ENCODE results near the gene PPARA. TPM values are rescaled to one million over a fixed set of nuclear protein-coding genes. Genes with fewer than 3 reads are reported as not detected.

The PPARA gene
- total RNA-seq, 1 donor from 2014 or later, result 4.9 TPM

DNA sequence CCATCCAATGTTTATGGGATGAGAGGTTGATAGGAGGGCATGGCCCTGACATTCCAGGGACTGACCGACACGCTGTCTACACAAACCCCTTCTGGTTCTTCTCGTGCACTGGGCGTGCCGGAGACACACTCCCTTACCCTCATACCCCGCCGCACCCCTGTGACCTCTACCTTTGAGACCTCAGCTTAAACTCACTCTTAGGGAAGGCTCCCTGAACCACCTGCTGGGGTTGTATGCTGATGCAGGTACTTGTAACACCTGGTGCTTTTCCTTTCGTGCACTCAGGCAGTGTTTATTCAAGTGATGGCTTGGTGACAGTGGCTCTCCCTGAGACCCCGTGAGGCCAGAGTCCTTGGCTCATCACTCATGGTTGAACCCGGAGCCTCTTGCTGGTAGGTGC, 12.0 kb downstream of the PPARA start:
- no peak for FAIRE-seq

DNA sequence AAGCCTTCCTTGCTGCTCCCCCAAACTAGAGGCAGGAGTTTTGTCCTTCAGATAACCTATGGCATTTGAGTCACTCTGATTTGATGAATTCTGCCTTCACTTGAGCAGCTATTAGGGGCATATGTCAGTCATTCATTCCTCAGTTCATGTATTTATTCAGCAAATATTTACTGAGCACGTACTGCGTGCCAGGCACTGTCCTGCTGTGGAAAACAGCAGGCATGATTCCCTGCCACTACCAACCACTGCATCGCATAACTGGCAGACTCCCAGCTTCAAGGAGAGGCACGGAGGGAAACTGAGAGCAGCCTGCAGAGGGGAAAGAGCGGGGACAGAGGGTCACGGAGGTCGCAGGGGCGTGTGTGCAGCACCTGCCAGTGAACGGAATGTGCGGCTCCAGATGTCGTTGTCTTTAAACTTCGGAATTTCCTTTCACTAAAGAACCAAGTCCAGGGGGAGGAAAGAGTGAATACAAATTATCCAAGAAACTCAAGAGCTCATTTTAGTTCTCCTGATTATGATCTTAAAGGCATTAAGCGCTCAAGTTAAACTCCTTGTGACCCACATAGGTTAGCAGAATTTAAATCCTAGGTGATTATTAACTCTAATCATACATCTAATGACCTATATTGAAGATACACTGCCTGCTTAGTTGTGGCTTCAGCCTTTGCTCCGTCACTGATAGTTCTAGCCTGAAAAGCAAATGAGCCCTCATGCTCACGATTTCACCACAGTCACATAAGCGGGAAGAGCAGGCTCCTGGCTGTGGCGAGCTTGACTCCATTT, 12.6 kb downstream of the PPARA start:
- DNase-seq (ENCODE audit: low spot score in 2 of 2) (no peak), FAIRE-seq (no peak)

More for the DNA sequence above, 12.0 kb downstream of the PPARA start:
- DNase-seq (ENCODE audit: low spot score in 2 of 2), result no peak

DNA sequence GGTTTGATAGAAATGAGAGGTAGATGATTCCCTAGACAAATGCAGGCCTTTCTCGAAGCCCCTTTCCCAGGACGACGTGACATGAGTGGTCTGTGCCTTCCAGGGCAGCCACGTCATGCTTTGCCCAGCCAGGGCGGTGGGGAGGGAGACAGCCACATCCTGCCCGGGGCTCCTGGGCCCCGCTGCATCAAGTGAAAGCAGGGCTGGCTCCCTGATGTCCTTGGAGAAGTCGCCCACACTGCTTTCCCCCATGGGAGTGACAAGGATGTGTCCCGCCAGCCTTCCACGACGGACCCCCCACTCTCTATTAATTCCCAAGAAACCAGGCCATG, 13.2 kb downstream of the PPARA start:
- DNase-seq (ENCODE audit: low spot score in 2 of 2), result no peak
- no peak for FAIRE-seq

DNA sequence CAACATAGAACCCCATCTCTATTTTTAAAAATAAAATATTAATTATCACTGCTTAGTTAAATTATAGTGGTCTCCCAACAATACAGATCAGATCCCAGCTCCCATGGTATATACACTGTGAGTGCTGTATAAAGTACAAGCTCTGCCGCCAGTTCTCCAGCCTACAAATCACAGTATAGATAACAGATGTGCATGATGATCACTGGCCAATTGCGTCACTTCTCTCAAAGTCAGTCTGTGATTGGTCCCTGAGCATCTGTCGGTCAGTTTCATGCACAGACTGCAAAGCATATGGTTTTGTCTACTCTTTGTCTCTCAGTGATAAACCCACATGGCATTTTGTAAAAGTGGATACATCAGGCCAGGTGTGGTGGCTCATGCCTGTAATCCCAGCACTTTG, 15.7 kb downstream of the PPARA start:
- FAIRE-seq, result no peak
- no peak for DNase-seq (ENCODE audit: low spot score in 2 of 2)

DNA sequence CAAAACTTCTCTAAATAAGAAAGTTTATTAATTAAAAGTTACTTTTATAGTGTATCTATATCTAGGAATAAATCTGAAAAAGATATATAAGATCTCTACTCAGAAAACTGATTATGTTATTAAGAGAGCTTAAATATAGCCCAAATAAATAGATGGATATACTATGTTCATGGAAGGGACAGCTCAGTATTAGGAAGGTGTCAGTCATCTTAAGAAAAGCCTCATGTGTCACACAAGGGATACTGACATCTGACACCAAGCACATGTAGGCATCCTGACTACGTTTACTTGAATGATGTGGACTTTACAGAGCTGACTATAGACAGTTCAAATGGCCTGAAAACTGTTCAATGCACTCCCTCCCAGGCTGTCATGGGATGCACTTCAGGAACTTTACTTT, 19.3 kb downstream of the PPARA start:
- FAIRE-seq, result no peak

DNA sequence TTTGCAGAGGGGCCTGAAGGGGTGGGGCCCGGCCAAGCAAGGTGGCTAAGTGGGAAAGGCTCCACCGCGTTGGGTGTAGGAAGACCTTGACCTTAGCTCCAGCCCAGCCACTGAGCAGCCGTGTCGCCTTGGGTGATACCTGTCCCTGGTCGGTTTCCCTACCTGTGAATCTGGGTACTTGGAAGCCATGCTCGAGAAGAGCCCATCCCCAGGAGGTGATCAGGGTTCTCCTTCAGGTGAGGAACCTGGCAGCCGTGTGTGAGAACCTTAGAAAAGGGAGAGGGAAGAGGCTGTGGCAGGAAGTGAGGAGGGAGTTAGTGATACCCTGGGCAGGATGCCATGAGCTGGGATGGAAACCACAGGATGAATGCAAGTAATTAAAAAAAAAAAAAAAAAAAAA, 21.6 kb downstream of the PPARA start:
- DNase-seq (ENCODE audit: low spot score in 2 of 2) (no peak), FAIRE-seq (no peak)

More for the DNA sequence above, 19.3 kb downstream of the PPARA start:
- DNase-seq (ENCODE audit: low spot score in 2 of 2), result no peak

DNA sequence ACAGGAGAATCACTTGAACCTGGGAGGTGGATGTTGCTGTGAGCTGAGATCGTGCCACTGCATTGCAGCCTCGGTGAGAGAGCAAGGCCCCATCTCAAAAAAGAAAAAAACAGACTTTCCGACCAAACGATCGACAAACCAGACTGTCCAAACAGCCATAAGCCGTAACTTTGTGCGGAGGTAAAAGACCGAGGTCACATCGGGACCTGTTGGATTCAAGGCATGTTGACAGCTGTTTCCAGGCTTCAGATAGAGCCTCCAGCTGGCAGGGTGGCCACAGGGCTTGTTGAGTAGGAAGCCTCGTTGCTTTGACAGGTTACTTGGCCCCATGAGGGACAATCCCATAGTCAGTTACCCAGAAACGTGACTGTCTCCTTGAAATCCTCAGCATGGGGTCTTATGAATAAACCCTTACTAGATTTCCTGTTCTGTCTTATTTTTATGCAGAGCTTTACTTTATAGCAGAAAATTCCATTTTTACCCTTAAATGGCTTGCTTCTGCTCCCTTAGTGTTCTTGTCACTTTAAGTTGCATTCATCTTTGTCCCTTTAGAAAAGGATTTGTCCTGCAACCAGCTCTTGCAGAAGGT, 22.3 kb downstream of the PPARA start:
- FAIRE-seq, result no peak
- DNase-seq (ENCODE audit: low spot score in 2 of 2), result no peak

DNA sequence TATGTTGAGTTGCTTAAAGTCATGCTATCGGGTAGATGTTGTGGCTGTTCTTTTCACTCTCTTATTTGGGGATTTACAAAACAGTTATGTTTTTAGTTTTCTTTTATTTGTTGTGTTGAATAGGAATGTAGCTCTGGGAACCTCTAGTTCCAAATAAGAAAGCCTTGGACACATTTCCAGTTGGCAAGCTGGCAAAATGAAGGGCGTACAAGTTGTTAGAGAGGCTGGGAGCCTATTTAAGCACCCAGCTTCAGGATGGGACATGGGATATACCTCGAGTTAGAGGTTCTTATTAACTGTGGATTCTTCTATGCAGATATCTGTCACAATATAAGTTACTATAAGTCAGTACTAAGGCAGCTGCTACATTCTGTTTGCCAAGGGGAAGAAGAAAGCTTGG, 22.8 kb downstream of the PPARA start:
- no peak for FAIRE-seq
- no peak for DNase-seq (ENCODE audit: low spot score in 2 of 2)

DNA sequence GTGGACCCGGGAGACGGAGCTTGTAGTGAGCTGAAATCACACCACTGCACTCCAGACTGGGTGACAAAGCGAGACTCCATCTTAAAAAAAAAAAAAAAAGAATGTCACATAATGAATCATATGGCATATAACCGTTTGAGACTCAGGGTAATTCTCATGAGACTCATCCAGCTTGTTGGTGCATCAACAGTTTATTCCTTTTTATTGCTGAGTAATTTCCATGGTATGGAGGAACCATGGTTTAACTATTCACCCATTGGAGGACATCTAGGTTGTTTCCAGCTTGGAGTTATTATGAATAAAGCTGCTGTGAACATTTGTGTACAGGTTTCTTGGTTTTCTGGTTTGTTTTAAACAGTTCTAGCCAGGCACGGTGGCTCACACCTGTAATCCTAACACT, 25.3 kb downstream of the PPARA start:
- no peak for FAIRE-seq
- no peak for DNase-seq (ENCODE audit: low spot score in 2 of 2)

DNA sequence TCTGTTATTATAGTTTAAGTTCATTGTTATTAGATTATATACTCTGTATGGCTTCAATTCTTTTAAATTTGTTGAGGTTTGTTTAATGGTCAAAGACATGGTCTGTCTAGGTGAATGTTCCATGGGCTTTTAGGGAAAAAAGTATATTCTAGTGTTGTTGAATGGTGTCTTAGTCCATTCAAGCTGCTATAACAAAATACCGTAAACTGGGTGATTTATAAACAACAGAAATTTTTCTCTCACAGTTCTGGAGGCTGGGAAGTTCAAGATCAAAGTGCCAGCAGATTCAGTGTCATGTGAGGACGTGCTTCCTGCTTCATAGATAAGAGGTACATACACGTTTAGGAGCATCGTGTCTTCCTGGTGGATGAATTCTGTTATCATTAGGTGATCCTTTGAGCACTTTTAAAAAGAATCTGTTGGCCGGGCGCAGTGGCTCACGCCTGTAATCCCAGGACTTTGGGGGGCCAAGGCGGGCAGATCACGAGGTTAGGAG, 26.2 kb downstream of the PPARA start:
- no peak for FAIRE-seq
- DNase-seq (ENCODE audit: low spot score in 2 of 2), result no peak

DNA sequence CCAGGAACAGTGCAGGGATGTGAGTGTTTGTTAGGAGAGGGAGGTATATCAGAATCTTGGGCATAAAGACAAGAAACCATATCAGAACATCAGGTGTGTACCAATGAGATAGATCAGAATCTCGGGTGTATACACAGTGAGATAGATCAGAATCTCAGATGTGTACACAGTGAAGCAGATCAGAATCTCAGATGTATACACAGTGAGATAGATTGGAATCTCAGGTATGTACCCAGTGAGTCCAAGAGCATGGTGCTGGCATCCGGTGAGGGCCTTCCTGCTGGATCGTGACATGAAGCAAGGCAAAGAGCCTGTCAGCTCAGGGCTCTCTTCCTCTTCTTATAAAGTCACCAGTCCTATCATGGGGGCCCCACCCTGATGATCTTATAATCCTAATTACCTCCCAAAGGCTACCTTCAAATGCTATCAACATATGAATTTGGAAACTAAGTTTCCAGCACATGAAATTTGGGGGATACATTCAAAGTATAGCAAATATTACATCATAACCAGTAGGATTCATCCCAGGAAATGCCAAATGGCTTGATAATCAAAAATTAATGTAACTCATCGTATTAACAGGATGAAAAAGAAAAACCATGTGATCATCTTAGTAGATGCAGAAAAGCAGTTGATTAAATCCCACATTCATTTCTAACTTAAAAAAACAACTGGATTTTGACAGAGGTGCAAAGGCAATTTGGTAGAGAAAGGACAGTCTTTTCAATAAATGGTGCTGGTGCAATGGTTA, 28.6 kb downstream of the PPARA start:
- no peak for FAIRE-seq
- no peak for DNase-seq (ENCODE audit: low spot score in 2 of 2)

DNA sequence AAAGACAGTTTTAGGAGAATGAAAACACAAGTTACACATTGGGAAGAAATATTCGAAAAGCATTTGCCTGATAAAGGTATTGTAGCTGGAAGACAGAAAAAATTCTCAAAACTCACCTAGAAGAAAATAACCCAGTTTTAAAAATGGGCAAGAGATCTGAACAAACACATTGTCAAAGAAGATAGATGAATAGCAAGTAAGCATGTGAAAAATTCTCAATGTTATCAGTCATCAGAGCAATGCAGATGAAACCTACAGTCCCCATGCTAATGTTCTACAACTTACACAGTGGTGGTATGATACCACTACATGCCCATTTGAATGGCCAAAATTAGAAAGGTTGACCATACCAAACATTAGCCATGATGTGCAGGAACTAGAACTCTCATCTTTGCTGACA, 29.4 kb downstream of the PPARA start:
- DNase-seq (ENCODE audit: low spot score in 2 of 2) (no peak), FAIRE-seq (no peak)

DNA sequence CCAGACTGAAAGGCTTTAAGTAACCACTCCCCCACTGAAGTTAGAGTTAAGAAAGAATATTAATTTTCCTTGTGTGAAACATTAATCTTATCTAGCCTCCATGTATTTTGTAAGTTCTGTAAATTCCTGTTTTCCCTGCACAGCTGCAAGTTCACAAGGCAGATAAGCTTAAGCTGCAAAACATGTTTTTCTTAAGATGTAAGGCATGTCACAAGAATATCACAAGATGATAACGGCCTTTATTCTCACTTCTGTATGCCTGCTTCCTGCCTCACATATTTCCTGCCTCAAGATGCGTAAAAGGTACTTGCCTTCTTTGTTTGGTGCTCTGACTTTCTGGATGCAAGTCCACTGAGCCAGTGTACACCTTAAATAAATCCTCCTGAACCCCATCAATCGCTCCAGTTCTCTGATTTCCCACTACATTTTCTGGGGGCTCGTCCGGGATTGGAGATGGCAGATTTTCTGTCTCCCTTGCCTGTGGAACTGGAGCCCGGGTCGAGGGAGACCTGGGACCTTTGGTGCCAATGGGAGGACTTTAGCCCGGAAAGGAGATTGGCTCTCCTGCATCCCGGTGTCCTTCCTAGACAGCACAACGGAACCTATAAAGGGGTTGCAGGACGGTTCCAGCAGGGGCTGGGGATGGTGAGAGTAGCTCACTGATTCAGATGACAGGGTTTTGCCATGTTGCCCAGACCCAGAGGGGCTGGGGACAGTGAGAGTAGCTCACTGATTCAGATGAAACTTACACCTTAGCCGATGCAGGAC, 30.2 kb downstream of the PPARA start:
- DNase-seq (ENCODE audit: low spot score in 2 of 2), result no peak
- FAIRE-seq, result no peak

DNA sequence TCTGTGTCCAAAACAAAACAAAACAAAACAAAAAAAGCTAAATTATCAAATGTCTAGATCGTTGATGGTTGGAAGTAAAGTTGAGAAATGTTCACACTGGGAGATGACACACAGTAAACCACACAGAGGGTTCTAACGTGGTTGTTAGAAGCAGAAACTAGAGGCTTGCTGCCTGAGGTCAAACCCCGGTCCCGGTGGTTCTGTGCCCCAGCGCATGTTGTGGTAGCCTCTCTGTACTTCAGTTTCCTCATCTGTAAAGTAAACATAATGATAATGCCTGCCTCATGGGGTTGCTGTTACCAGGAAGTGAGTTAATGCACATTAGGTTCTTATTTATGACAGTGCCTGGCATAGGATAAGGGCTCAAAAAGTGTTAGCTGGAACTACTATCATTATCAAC, 33.4 kb downstream of the PPARA start:
- FAIRE-seq (no peak), DNase-seq (ENCODE audit: low spot score in 2 of 2) (no peak)

DNA sequence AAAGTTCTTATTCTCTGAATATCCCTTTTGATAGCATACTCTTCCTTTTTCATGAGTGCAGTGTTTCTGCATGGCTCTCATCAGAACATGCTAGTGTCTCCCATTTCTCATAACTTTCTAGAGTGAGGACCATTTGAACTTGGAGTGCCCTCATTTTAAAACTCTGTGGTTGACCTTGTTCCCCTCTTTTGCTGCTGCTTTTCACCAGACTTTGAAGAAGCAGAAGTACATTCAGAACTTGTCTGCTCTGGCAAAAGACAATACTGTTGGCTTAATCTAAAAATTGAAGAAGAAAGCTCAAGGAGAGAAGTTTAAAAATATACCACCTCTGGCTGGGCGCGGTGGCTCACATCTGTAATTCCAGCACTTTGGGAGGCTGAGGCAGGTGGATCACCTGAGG, 35.0 kb downstream of the PPARA start:
- FAIRE-seq (no peak), DNase-seq (ENCODE audit: low spot score in 2 of 2) (no peak)

DNA sequence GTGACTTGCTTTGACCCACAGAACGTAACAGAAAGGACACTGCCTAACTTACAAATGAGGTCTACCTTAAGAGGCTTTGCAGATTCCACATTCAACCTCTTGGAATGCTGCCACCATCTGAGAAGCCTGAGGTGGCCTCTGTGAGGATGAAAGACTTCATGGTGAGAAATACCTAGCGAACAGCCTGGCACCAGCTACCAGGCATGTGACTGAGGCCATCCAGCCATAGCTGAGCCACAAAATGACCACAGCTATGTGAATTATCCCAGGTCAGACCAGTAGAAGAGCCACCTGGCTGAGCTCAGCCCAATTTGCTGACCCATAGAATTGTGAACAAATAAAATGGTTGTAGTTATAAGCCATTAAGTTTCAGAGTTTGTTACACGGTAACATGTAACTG, 37.5 kb downstream of the PPARA start:
- FAIRE-seq, result no peak
- DNase-seq (ENCODE audit: low spot score in 2 of 2), result no peak

DNA sequence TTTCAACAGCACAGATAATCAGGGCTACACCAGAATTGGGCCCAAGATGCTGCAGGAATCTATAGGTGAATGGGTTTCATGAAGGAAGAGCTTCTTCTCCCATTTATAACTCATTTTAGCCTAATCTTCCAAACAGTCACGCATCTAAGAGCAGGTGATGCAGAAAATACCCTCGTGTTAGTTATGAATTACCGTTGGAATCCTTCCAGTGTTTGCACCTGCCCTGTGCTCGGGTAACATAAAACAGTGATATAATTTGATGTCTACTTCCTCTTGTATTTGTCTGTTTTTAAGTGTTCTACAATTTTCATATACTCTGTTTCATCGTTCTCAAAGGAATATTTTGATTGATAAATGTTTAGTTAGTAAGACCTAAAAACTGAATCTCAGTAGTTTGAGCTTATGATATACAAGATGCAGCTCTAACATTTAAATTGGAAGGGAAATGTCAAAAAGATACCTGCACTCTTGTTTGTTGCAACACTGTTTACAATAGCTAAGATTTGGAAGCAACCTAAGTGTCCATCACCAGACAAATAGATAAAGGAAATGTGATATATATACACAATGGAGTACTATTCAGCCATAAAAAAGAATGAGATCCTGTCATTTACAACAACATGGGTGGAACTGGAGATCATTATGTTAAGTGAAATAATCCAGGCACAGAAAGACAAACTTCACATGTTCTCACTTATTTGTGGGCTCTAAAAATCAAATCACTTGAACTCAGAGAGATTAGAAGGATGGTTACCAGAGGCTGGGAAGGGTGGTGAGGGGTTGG, 42.1 kb downstream of the PPARA start:
- FAIRE-seq, result no peak
- DNase-seq (ENCODE audit: low spot score in 2 of 2), result no peak

DNA sequence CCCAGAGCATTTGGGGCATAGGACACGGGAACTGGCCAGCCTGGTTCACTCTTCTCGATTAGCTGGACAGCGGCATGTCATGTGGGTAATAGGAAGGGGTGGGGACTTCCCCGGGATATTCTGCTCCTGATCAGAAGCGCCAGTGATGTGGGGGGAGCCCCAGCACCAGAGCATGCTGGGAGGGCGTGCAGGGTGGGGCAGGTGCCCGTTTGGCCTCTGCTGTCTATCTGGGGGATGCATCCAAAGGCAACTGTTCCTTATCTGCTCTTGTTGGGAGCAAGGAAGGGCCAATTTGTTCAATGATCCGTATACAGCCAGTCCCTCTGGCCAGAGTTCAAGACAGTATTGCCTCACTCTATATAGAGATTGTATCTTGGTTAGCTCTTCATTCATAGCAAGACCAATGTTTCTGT, 43.6 kb downstream of the PPARA start:
- FAIRE-seq (no peak), DNase-seq (ENCODE audit: low spot score in 2 of 2) (no peak)

DNA sequence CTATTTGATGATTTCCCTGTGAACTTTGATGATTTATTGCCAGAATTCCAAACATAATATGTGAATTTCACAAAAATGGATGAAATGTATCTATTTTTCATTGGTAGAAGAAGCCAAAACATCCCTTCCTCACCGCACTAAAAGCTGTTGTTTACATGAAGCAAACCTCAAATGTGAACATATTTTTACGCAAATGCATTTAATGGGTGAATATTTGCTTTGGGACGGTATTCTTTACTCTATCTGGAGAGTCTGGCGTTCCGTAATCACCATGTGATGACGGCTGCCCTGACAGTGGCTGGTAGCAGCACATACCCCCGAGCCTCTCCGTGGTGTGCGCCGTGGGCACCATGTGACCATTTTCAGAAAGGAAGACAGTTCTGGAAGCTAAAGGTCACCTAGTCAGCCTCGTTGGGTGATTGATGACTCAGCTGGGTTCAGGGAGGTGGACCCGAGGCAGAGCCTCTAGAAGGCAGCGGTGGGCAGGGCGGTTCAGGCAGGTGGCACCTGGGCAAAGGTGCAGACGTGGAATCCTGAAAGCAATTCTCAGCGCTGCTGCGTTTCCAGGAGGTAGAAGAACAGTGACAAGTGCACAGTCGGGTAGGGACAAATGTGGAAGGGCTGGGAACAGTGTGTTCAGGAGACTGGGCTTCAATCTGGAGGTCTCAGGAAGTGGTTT, 45.3 kb downstream of the PPARA start:
- DNase-seq (ENCODE audit: low spot score in 2 of 2), result no peak
- FAIRE-seq, result no peak

DNA sequence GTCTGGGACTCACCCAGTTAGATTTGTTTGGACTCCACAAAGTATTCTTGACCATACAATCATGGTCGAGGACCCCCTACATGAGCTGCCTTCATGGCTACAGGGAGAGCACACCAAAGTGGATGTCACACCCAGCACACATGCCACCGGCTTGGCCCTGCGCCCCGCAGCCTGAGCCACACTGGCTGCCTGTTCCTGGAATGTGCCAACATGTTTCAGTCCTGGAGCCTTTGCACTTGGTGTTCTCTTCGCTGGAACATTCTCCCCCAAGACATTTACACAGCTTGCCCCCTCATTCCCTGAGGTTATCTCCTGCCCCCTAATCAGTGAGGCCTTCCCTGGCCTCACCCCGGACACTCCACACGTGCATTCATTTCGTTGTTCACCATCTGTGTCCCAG, 46.0 kb downstream of the PPARA start:
- no peak for FAIRE-seq
- no peak for DNase-seq (ENCODE audit: low spot score in 2 of 2)

Data from frontal cortex (tissue), 4 donors.